K562 (cell line): ENCODE measurements around the gene GNAQ. TPM values are rescaled to one million over a fixed set of nuclear protein-coding genes. Genes with fewer than 3 reads are reported as not detected.

Experiments used
- ATAC-seq: fragments of 200-7000 bp; cut with Tn5 transposase; 3 replicates; pipeline ENCODE4 v1.9.1; 2020; ENCODE audit warnings: moderate library complexity
- BruUV-seq: library from RNA; stranded (reverse); fragments of 400-500 nt; replicated peaks from 2 replicates; lab custom pipeline; 2021; lab: Mats Ljungman, UMichigan
- CTCF ChIA-PET: fragments of 300-600 bp; formaldehyde crosslinking; extraction: SDS; loops from one replicate; lab custom pipeline; 2021; ENCODE audit warnings: low intra/inter-chr PET ratio; lab: Yijun Ruan, JAX
- POLR2A ChIA-PET: fragments of 300-600, 350-650 bp; sonication (Branson Sonifier 250); formaldehyde crosslinking; extraction: SDS; loops from one replicate; lab custom pipeline; 2021; ENCODE audit warnings: antibody characterized with exemption, inconsistent platforms; lab: Yijun Ruan, JAX
- DNase-seq, 4 experiments: peaks; one replicate each; pipeline versions ENCODE4 v3.0.0 to v3.0.0-alpha.2; 2011 to 2018; ENCODE audit warnings: low spot score in 3 of 4, mixed read lengths in 3 of 4; ENCODE audit errors: extremely low read depth in 1 of 4
- FAIRE-seq: peaks from 2 replicates; lab custom pipeline; 2011; peaks lifted over from hg19 to GRCh38; lab: Jason Lieb, UNC
- H2AFZ ChIP-seq: 2 replicates; pipeline ENCODE4 v1.6.0; 2011; ENCODE audit warnings: low read depth, low read length, control low read depth, inconsistent platforms
- H3K27ac ChIP-seq: fragments of 200-600 bp; 3 replicates; pipeline ENCODE4 v1.8.0; 2011; ENCODE audit warnings: low read depth, mild to moderate bottlenecking, control low read depth, inconsistent platforms, low read length, moderate library complexity, mixed read lengths; ENCODE audit errors: extremely low read depth
- H3K27me3 ChIP-seq, 2 experiments: fragments of 300-600 bp in 1 of 2; 2 replicates in 1 of 2; 3 replicates in 1 of 2; pipeline versions ENCODE4 v1.6.0 to v1.8.0; 2011; ENCODE audit warnings: inconsistent platforms in 2 of 2, low read length in 2 of 2, mild to moderate bottlenecking in 1 of 2, mixed read lengths in 1 of 2, moderate library complexity in 1 of 2; ENCODE audit not compliant: control insufficient read depth in 2 of 2, insufficient read depth in 2 of 2
- H3K36me3 ChIP-seq: fragments of 300-600 bp; 3 replicates; pipeline ENCODE4 v1.8.0; 2011; ENCODE audit warnings: mild to moderate bottlenecking, low read length, inconsistent platforms; ENCODE audit not compliant: control insufficient read depth, insufficient read depth
- H3K4me1 ChIP-seq, 2 experiments: fragments of 200-600 bp in 1 of 2; replicated peaks in 1 of 2; 2 replicates in 1 of 2; 3 replicates in 1 of 2; pipeline versions ENCODE4 v1.5.1 to v1.8.0; 2011; ENCODE audit warnings: inconsistent platforms in 2 of 2, low read length in 2 of 2, mild to moderate bottlenecking in 1 of 2, mixed read lengths in 1 of 2, moderate library complexity in 1 of 2; ENCODE audit not compliant: control insufficient read depth in 2 of 2, insufficient read depth in 2 of 2
- H3K4me2 ChIP-seq: 2 replicates; pipeline ENCODE4 v1.6.1; 2011; ENCODE audit warnings: low read length, control low read depth, inconsistent platforms, mixed read lengths; ENCODE audit not compliant: insufficient read depth
- H3K4me3 ChIP-seq: fragments of 200-600 bp; sonication (generic), shearing (Covaris generic); 2 replicates; pipeline ENCODE4 v1.5.1; 2016; ENCODE audit warnings: control low read depth, inconsistent platforms
- H3K79me2 ChIP-seq: fragments of 200-600 bp; 3 replicates; pipeline ENCODE4 v1.8.0; 2011; ENCODE audit warnings: low read length, inconsistent platforms; ENCODE audit not compliant: control insufficient read depth, insufficient read depth
- H3K9ac ChIP-seq, 2 experiments: 2 replicates each; pipeline versions ENCODE4 v1.6.0 to v1.6.1; 2011; ENCODE audit warnings: low read depth in 2 of 2, low read length in 2 of 2, control low read depth in 1 of 2, inconsistent platforms in 1 of 2, mild to moderate bottlenecking in 1 of 2, mixed read lengths in 1 of 2; ENCODE audit not compliant: insufficient read depth in 1 of 2
- H3K9me1 ChIP-seq: one replicate; pipeline ENCODE4 v1.6.0; 2011; ENCODE audit warnings: inconsistent platforms, mild to moderate bottlenecking, low read length, moderate library complexity; ENCODE audit not compliant: control insufficient read depth, insufficient read depth
- H3K9me3 ChIP-seq: replicated peaks from 2 replicates; pipeline ENCODE4 v1.5.1; 2011; ENCODE audit warnings: low read depth, low read length, inconsistent platforms; ENCODE audit not compliant: control insufficient read depth, insufficient read depth
- H4K20me1 ChIP-seq: replicated peaks from 2 replicates; pipeline ENCODE4 v1.6.1; 2011; ENCODE audit warnings: low read length, inconsistent platforms, mixed read lengths; ENCODE audit not compliant: control insufficient read depth, insufficient read depth
- BRD9 ChIP-seq: fragments of 450-650 bp; IDR thresholded peaks from 2 replicates; pipeline ENCODE4 v1.6.1; 2018; ENCODE audit warnings: low read depth; ENCODE audit not compliant: partially characterized antibody
- C11orf30 ChIP-seq: fragments of 450-650 bp; IDR thresholded peaks from 2 replicates; pipeline ENCODE4 v1.6.1; 2016; ENCODE audit warnings: low read depth, mild to moderate bottlenecking
- GATAD2B ChIP-seq: fragments of 450-650 bp; IDR thresholded peaks from 2 replicates; pipeline ENCODE4 v1.6.1; 2017; ENCODE audit warnings: mild to moderate bottlenecking, borderline replicate concordance
- HNRNPLL ChIP-seq: fragments of 200-400 bp; formaldehyde crosslinking; IDR thresholded peaks from 2 replicates; pipeline ENCODE4 v1.6.1; 2017; ENCODE audit warnings: low read length, low read depth, mild to moderate bottlenecking; ENCODE audit not compliant: poor library complexity, severe bottlenecking
- MAFG ChIP-seq: fragments of 450-650 bp; conservative IDR thresholded peaks from 2 replicates; pipeline ENCODE4 v1.6.1; 2016; ENCODE audit warnings: missing genetic modification characterization, missing compliant biosample characterization
- NFXL1 ChIP-seq: fragments of 450-650 bp; formaldehyde crosslinking; IDR thresholded peaks from 2 replicates; pipeline ENCODE4 v1.4.0; 2021; ENCODE audit warnings: mild to moderate bottlenecking
- NR4A1 ChIP-seq, 2 experiments: fragments of 250-450 bp in 1 of 2; fragments of 450-650 bp in 1 of 2; sonication (Bioruptor Pico) in 1 of 2; IDR thresholded peaks; 2 replicates each; pipeline versions ENCODE4 v1.4.0 to v1.6.1; 2016 to 2020; ENCODE audit warnings: mild to moderate bottlenecking in 2 of 2, missing compliant biosample characterization in 1 of 2, missing genetic modification characterization in 1 of 2, moderate library complexity in 1 of 2
- RBFOX2 ChIP-seq: fragments of 200-400 bp; formaldehyde crosslinking; IDR thresholded peaks from 2 replicates; pipeline ENCODE4 v1.6.1; 2017; ENCODE audit warnings: low read depth, mild to moderate bottlenecking, low read length, moderate library complexity
- RBM34 ChIP-seq: fragments of 200-400 bp; formaldehyde crosslinking; IDR thresholded peaks from 2 replicates; pipeline ENCODE4 v1.6.1; 2018; ENCODE audit warnings: low read length, borderline replicate concordance; ENCODE audit not compliant: insufficient read depth
- RFX1 ChIP-seq: fragments of 450-650 bp; IDR thresholded peaks from 2 replicates; pipeline ENCODE4 v1.6.1; 2016; ENCODE audit warnings: mild to moderate bottlenecking, moderate library complexity
- ZEB2 ChIP-seq: fragments of 450-650 bp; IDR thresholded peaks from 2 replicates; pipeline ENCODE4 v1.6.1; 2016
- ZNF316 ChIP-seq: fragments of 450-650 bp; IDR thresholded peaks from 2 replicates; pipeline ENCODE4 v1.6.1; 2016
- ZNF408 ChIP-seq: fragments of 250-450 bp; sonication (Bioruptor Pico); IDR thresholded peaks from 2 replicates; pipeline ENCODE4 v1.4.0; 2020; ENCODE audit warnings: low read depth, mild to moderate bottlenecking, moderate library complexity
- ZNF551 ChIP-seq: fragments of 250-450 bp; sonication (Bioruptor Pico); IDR thresholded peaks from 2 replicates; pipeline ENCODE4 v1.5.0; 2021; ENCODE audit warnings: mild to moderate bottlenecking, moderate library complexity
- WGBS: fragments of 100-300 bp; shearing (Covaris generic); methylation state at CpG from one replicate; pipeline ENCODE4 v1.1.6; 2016; ENCODE audit warnings: low coverage, mixed read lengths; ENCODE audit not compliant: insufficient coverage; ENCODE audit errors: missing lambda C conversion rate; 5-methylcytosine and 5-hydroxymethylcytosine counted together
- in situ Hi-C: fragments of 300-500 bp; cut with MboI; formaldehyde crosslinking; loops from 4 replicates; pipeline ENCODE4 v1.15.0; 2018; ENCODE audit warnings: inconsistent platforms, mixed read lengths
- intact Hi-C: fragments of 100-400 bp; cut with micrococcal nuclease; formaldehyde crosslinking; loops from 2 replicates; pipeline ENCODE4 v1.14.2; 2022
- polyA plus RNA-seq, 8 experiments: library from polyadenylated mRNA; depleted of rRNA in 4 of 8; stranded (reverse) in 5 of 8; unstranded in 3 of 8; fragments of >200 nt; fragmentation: Nextera tagmentation in 2 of 8; fragmentation: Illumina TruSeq in 1 of 8; extraction: Ambion mirVana in 2 of 8; extraction: Trizol in 1 of 8; gene quantifications; 2 replicates each; pipeline versions ENCODE4 v1.2.1 to v1.2.3, GENCODE V29; 2011 to 2014; ENCODE audit warnings: inconsistent platforms in 1 of 8, missing spikeins in 1 of 8
- total RNA-seq, 7 experiments: library from RNA; depleted of rRNA in 6 of 7; stranded (reverse); fragments of >200 nt in 6 of 7; fragmentation: Illumina TruSeq in 2 of 7; extraction: Trizol in 2 of 7; gene quantifications; 2 replicates each; pipeline versions ENCODE4 v1.2.1 to v1.2.3, GENCODE V29; 2011 to 2021; ENCODE audit warnings: low replicate concordance in 1 of 7
- TF ChIP-seq, protein P1 (sequence below), 2 experiments: fragments of 200-800 bp in 1 of 2; sonication (Bioruptor generic) in 1 of 2; sonication (generic) in 1 of 2; formaldehyde crosslinking in 1 of 2; IDR thresholded peaks in 1 of 2; conservative IDR thresholded peaks in 1 of 2; 2 replicates each; pipeline versions ENCODE4 v1.5.0 to v1.6.1; 2016 to 2020; ENCODE audit warnings: missing compliant biosample characterization in 1 of 2, missing genetic modification characterization in 1 of 2, missing genetic modification reagents in 1 of 2
- TF ChIP-seq, protein P2 (sequence below): fragments of 450-650 bp; IDR thresholded peaks from 2 replicates; pipeline ENCODE4 v1.6.1; 2017; ENCODE audit warnings: antibody characterized with exemption, mild to moderate bottlenecking

GNAQ gene
- total and polyA plus RNA-seq, 9 of the 15 experiments (the other 6 are each of a cell fraction or from before 2014, with no cell fraction given) = 4.8 to 27.9 (median 17.5) TPM

DNA sequence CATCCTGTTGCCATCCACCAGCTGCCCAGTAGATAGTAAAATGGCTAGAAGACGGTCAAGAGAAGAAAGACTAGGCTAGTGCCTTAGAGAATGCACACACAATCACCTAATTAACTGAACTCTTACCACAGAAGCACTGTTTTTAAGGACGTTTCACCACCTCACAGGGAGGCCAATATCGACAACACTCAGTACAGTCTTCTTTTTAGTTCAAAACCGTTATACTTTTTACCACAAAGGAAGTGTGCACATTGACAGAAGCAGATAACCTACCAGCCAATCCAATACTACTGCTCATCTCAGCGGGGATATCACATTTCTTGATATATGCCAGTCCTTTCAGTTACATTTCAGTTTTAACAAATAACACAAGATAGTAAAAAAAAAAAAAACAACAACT lies 122.3 kb downstream of the GNAQ start (continued):
- TF ChIP-seq RBM34 (no peak), RFX1 (no peak), BRD9 (peak; percentile 63), RBFOX2 (peak; percentile 44; the same call in 1 of the 2 replicates), ZNF551 (no peak), ZEB2 (no peak), NR4A1 (CRISPR knock-in tag; IDR thresholded peaks at IDR 0.05) (no peak), NR4A1 (tag; IDR thresholded peaks at IDR 0.05) (no peak), GATAD2B (no peak)

DNA sequence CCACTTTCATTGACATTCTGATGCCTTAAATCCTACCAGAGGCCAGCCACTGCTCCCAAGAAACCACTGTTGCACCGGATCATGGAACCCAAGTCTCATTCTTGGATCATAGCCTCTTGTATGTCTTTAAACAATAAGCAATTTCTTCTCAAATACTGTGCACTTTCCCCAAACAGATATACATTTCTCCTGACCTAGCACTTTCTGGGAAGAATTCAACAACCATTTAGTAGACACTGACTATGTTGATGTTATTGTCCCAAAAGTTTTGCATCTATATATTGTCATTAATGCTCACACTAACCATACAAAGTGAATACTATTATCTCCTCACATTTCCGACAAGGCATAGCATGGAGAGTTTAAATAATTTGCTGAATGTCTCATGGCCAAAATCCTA lies 123.3 kb downstream of the GNAQ start:
- FAIRE-seq = no peak
- H3K4me1 ChIP-seq = peaks cover 0 to 65% of the 10 kb centered on the region in 2 experiments; a peak in 4 of 5 replicates
- H3K9me1 ChIP-seq = no peaks in the 10 kb centered on the region
- no peak for TF ChIP-seq ZNF408 (CRISPR knock-in tag)
- no peak for TF ChIP-seq NFXL1 (CRISPR knock-in tag)
- TF ChIP-seq C11orf30 = peak; percentile 52
- peak; percentile 75 for TF ChIP-seq ZNF316
- TF ChIP-seq HNRNPLL = no peak
- TF ChIP-seq MAFG (tag) = peak; percentile 25; the same call in 1 of the 2 replicates
- TF ChIP-seq, protein P1, sequence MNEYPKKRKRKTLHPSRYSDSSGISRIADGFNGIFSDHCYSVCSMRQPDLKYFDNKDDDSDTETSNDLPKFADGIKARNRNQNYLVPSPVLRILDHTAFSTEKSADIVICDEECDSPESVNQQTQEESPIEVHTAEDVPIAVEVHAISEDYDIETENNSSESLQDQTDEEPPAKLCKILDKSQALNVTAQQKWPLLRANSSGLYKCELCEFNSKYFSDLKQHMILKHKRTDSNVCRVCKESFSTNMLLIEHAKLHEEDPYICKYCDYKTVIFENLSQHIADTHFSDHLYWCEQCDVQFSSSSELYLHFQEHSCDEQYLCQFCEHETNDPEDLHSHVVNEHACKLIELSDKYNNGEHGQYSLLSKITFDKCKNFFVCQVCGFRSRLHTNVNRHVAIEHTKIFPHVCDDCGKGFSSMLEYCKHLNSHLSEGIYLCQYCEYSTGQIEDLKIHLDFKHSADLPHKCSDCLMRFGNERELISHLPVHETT (CRISPR knock-in tag; conservative IDR thresholded peaks at IDR 0.05 in 1 of 2, IDR thresholded peaks at IDR 0.05 in 1 of 2) = 0 out of 4 replicates have a peak, but pooled peaks of 1 of the 2 experiments have one; percentile 32
- TF ChIP-seq, protein P2, sequence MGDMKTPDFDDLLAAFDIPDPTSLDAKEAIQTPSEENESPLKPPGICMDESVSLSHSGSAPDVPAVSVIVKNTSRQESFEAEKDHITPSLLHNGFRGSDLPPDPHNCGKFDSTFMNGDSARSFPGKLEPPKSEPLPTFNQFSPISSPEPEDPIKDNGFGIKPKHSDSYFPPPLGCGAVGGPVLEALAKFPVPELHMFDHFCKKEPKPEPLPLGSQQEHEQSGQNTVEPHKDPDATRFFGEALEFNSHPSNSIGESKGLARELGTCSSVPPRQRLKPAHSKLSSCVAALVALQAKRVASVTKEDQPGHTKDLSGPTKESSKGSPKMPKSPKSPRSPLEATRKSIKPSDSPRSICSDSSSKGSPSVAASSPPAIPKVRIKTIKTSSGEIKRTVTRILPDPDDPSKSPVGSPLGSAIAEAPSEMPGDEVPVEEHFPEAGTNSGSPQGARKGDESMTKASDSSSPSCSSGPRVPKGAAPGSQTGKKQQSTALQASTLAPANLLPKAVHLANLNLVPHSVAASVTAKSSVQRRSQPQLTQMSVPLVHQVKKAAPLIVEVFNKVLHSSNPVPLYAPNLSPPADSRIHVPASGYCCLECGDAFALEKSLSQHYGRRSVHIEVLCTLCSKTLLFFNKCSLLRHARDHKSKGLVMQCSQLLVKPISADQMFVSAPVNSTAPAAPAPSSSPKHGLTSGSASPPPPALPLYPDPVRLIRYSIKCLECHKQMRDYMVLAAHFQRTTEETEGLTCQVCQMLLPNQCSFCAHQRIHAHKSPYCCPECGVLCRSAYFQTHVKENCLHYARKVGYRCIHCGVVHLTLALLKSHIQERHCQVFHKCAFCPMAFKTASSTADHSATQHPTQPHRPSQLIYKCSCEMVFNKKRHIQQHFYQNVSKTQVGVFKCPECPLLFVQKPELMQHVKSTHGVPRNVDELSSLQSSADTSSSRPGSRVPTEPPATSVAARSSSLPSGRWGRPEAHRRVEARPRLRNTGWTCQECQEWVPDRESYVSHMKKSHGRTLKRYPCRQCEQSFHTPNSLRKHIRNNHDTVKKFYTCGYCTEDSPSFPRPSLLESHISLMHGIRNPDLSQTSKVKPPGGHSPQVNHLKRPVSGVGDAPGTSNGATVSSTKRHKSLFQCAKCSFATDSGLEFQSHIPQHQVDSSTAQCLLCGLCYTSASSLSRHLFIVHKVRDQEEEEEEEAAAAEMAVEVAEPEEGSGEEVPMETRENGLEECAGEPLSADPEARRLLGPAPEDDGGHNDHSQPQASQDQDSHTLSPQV = 0 out of 2 replicates have a peak, but pooled peaks have one; percentile 22
- H3K36me3 ChIP-seq = peaks cover 16% of the 10 kb centered on the region; the same call in 2 of the 3 replicates
- peaks cover 91% of the 10 kb centered on the region for H3K79me2 ChIP-seq
- no TSS peak for BruUV-seq
- H4K20me1 ChIP-seq = no peaks in the 10 kb centered on the region
- POLR2A ChIA-PET = no interaction called here
- CTCF ChIA-PET = no interaction called here
- WGBS = 14% methylated on average over 2 of the region's 2 CpGs
- no peaks in the 10 kb centered on the region for H3K27me3 ChIP-seq
- peak overlapping the region; percentile 69 to 73; a peak in 3 of 4 replicates for H3K9ac ChIP-seq
- peak overlapping the region; percentile 68 for H3K4me2 ChIP-seq
- in situ Hi-C loops = no loop called here
- DNase-seq = no peak
- intact Hi-C loops = loop anchor here (10.0 kb wide), 1 partner anchor 127 kb away; the partner anchor contains the start of gene GNAQ
- no peak for ATAC-seq
- H2AFZ ChIP-seq = no peak overlapping the region
- peak overlapping the region; percentile 96 for H3K27ac ChIP-seq
- H3K9me3 ChIP-seq = no peaks in the 10 kb centered on the region
- H3K4me3 ChIP-seq = no peak overlapping the region
